GM18907 (cell line): Measurements from ENCODE around the gene PCED1A.
"Not testable (repeated sequence)": the region's sequence is repeated elsewhere in the genome, so short reads cannot be mapped to it uniquely, and the experiment has no call there.

Source experiments
- ATAC-seq: cut with Tn5 transposase; IDR thresholded peaks from one replicate; pipeline ENCODE4 v1.9.1; 2021; ENCODE audit warnings: mild to moderate bottlenecking, moderate library complexity; ENCODE audit not compliant: unreplicated experiment

The PCED1A gene

GRCh38 chr20:2834401-2835110 is 5.9 kb downstream of the PCED1A start:
- no peak for ATAC-seq

GRCh38 chr20:2833761-2834160 is 6.7 kb downstream of the PCED1A start:
- ATAC-seq, result no peak

DNA sequence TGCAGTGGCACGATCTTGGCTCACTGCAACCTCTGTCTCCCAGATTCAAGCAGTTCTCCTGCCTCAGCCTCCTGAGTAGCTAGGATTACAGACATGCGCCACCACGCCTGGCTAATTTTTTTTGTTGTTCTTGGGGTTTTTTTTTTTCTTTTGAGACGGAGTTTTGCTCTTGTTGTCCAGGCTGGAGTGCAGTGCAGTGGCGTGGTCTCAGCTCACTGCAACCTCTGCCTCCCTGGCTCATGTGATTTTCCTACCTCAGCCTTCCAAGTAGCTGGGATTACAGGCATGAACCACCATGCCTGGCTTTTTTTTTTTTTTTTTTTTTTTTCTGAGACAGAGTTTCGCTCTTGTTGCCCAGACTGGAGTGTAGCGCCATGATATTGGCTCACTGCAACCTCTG is 9.2 kb downstream of the PCED1A start:
- not testable (repeated sequence) for ATAC-seq

GRCh38 chr20:2829376-2829775 is 11.1 kb downstream of the PCED1A start:
- ATAC-seq, result no peak

DNA sequence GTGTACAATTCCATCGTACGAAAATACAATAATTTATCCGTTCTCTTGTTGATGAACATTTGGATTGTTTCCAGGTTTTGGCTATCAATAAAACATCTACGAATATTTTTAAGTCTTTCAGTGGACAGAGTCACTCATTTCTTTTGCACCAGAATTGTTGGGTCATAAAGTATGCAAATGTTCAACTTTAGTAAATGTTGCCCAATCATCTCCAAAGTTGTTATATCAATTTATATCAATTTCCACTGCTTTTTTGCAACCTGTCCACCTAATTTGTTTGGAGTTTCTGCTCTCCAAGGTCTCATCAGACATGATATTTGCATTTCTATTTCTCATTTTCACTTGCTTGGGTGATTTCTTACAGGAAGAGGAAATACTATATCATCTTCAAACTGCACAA is 13.8 kb downstream of the PCED1A start:
- ATAC-seq, result no peak

DNA sequence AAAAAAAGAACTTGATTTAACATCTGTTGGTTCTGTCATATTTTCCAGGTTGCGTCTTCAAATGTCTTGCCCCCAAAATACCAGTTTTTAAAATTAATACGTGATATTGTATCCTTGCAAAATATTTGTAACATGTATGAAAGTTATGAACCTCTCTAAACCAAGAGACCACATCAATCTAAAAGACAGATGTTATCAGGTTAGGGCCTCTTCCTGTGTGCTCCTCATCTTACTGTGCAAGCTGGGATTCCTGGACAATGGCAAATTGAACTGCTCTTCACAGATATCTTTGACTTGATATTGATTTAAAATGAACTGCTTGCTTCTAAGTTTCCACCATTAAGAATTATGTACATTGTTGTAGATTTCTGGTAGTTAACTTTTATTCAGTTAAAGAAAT is 14.7 kb downstream of the PCED1A start:
- no peak for ATAC-seq

DNA sequence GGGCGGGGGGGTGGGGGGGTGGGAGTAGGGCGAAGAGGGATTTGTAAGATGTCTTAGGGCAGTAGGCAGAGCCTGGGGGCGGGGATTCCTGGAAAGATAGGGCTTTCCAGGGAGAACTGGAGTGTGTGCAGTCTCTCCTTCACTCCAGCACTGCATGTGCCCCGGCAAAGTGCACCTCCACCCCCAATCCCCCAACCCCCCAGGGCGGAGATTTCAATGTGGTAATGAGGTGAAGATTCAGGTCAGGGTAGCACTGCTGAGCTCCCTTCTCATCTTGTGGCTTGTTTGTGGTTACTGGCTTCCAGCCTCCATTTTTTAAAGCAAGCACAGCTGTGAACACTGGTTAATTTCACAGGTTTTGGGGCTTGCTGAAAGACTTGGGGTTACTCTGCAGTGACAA is 18.4 kb downstream of the PCED1A start:
- no peak for ATAC-seq

- no peak for ATAC-seq
Observed at GRCh38 chr20:2820896-2821869, 19.3 kb downstream of the PCED1A start.

- ATAC-seq, result no peak
Observed at GRCh38 chr20:2820084-2820895, 20.2 kb downstream of the PCED1A start.

GRCh38 chr20:2817891-2818595 is 22.4 kb downstream of the PCED1A start:
- no peak for ATAC-seq

- ATAC-seq, result no peak
Observed at GRCh38 chr20:2817341-2817726, 23.1 kb downstream of the PCED1A start.

- no peak for ATAC-seq
Observed at GRCh38 chr20:2816583-2817340, 23.7 kb downstream of the PCED1A start.

DNA sequence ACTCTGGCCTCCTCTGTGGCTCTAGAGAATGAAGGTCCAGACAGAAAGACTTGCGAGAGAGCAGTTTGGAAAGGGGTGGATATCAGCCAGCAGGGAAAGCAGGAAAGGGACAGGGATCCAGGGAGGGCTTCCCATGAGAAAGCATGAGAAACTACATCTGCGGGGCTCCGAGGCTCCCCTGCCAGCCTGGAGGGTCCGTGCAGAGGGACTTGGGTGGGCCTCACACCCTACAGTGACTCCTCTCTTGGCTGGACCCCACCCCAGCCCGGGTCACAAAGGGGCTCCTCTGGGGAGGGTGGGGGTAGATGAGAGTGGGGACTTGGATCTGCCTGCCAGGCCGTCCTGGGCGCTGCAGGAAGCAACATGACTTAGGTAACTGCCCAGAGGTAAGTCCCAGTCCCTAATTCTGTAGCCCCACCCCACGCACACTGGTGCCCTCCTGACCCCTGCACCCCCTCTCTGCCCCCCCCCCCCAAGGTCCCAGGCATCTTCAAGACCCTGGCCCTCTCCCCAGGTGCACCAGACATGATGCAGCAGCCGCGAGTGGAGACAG is 24.3 kb downstream of the PCED1A start, which contains the start of gene TMEM239:
TSS of gene TMEM239 (plus strand) at position 335 of the 553 bp plus-strand sequence. CDS start at position 526, 191 bp downstream.
- ATAC-seq, result no peak

DNA sequence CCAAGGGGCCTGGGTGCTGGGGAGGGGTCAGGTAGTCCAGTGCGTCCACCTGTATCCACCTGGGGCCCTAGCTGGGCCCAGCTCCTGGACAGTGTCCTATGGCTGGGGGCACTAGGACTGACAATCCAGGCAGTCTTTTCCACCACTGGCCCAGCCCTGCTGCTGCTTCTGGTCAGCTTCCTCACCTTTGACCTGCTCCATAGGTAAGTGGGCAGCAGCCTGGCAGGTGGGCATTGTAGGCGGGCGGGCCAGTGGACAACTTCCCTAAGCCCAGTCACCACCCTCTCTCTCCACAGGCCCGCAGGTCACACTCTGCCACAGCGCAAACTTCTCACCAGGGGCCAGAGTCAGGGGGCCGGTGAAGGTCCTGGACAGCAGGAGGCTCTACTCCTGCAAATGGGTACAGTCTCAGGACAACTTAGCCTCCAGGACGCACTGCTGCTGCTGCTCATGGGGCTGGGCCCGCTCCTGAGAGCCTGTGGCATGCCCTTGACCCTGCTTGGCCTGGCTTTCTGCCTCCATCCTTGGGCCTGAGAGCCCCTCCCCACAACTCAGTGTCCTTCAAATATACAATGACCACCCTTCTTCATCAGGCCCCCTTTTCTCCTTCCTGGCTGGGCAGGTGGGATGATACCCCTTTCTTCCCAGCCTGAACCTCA is 25.1 kb downstream of the PCED1A start:
- ATAC-seq, result no peak

DNA sequence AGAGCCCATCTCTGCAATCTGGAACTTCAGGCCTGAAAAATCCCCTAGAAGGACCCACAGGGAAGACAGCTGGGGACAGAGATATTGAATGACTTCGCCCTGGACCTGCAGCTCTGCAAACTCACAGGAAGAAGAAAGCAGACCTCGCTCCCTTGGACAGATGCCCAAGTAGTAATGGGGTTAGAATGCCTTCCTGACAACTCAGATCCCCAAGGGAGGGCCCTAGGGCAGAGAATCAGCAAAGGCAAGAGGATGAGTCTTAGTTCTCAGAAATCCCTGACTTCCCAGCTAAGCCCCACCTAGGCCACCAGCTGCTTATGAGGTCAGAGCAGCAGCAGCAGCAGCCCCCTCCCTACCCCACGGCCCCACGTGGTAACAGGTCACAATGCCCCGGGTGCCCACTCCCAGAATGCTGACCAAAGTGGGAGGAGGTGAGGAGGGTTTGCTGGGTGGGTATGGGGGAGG is 25.8 kb downstream of the PCED1A start, which contains the start of gene C20orf141:
TSS of gene C20orf141 (plus strand) at position 401 of the 465 bp plus-strand sequence. CDS start 198 bp downstream, outside the sequence.
- ATAC-seq, result no peak

GRCh38 chr20:2814076-2814475 is 26.4 kb downstream of the PCED1A start:
- ATAC-seq, result no peak

- no peak for ATAC-seq
Observed at GRCh38 chr20:2812189-2812588, 28.3 kb downstream of the PCED1A start.

DNA sequence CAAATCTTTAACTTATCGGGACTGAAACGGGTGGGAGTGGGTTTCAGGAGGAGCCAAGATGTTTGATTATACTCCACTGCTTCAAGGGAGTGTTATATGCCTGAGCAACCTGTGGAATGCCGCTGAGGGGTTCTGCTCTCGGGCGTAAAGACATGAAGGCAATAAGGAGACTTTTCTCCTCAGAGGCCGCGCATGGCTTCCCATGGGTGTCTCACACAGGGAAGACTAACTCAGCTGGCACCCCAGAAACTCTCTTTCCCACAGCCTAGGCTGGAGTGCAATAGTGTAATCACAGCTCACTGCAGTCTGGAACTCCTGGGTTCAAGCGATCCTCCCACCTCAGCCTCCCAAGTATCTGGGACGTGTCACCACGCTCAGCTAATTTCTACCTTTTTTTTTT is 30.8 kb downstream of the PCED1A start:
- no peak for ATAC-seq

DNA sequence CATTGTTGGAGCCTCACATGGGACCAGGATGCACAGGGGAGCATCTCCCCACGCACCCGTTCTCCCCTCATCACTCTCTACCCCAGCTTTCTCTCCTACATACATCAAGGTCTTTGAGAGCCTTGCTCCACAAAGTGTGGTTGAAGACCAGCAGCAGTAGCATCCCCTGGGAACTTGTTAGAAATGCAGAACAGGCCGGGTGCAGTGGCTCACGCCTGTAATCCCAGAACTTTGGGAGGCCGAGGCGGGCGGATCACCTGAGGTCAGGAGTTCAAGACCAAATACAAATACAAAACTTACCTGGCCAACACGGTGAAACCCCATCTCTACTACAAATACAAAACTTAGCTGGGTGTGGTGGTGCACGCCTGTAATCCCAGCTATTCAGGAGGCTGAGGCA is 32.5 kb downstream of the PCED1A start:
- not testable (repeated sequence) for ATAC-seq
